ENCODE results near the gene UGT1A4.

UGT1A4 gene

GRCh38 chr2:233791151-233791882 is 72.8 kb downstream of the UGT1A4 start:
- DNase-seq (ENCODE audit: low read depth), result no peak

GRCh38 chr2:233791883-233792329 is 73.4 kb downstream of the UGT1A4 start:
- DNase-seq (ENCODE audit: low read depth), result no peak

DNA sequence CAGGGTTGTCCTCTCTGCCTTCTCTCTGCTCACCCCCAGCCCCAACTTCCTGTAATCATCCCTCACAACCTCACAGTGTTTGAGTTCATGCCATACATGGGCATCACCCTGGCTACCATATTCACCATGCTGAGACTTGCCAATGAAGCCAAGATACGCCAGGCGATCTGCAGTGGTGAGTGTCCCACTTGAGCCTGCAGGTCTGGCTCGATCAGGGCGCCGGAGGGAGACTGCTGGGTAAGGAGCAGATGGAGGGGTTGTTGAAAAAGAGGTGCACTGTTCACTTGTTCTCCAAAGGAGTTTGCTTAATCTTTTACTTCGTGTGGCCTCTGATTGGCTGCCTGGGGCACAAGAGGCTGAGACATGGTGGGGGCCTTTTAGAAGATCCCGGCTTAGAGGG is 74.2 kb downstream of the UGT1A4 start:
- no peak for DNase-seq (ENCODE audit: low read depth)

DNA sequence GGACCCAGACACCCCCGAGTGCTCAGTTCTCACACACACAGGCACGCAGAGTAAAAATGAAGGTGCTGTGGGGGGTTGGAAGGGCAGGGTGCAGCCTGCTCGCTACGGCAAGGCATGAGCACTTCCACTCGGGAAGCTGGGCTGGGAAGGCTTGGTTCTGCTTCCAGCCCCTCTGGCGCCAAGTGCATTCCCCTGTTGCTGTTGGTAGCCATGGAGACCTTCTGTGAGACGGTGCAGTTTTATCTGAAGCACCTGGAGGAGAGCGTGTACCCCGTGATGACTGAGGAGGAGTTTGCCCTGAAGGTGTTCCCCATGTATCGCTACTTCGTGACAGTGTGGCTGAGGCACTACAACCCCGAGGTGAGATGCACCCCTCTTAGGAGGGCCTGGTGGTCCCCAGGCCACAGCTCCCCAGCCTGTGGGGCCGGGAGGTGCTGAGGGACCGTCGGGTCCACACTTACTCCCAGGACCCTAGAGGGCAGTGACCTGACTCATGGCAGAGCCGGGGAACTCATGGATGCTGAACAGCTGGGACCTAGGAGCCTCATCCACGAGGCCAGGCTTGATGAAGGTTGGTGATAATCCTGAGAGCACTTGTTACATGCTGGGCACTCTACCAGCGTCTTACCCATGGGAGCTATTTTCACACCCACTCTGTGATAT is 75.1 kb downstream of the UGT1A4 start:
- DNase-seq (ENCODE audit: low read depth), result no peak

DNA sequence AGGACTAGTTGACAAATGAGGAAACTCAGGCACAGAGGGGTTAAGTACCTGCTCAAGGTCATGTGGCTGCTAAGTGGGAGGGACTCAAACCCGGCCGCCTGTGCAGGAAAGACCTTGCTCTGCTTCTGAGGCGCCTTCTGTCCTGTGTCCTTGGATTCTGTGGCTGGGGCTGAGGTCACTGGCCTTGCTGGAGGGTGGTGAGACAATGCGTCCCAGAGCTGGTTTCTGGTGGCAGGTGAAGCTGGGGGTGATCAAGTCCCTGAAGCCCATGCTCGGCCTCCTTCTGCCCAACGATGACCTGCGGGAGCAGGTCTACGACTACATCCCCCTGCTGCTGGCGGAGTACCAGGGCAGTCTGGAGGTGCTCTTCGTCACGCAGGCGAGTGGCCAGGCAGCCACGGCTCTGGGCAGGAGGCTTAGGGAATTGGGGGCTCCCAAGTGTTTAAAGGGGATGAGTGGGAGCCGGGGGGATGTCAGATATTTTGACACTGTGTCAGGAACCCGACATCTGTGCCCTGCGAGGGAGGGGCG is 75.7 kb downstream of the UGT1A4 start:
- DNase-seq (ENCODE audit: low read depth), result no peak

DNA sequence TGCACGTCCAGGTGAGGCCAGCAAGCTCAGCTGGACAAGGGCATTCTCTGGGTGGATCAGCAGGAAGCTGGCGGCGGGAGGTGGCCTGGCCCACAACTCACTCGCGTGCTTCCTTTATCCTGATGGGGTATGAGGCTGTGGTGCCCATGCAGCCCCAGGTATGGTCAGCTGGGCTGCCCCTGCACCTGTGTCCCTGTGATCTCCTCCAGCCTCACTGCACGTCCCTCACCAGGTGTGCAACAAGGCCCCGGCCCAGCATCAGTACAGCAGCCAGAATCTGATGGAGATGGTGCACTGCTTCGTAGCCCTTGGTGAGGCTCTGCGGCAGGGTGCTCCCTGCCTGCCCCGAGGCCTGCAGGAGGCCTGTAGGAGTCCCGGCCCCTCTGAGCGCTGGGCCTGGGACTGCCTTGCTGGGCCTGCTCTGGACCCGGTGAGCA is 77.2 kb downstream of the UGT1A4 start:
- DNase-seq (ENCODE audit: low read depth), result no peak

GRCh38 chr2:233796254-233796653 is 77.7 kb downstream of the UGT1A4 start:
- no peak for DNase-seq (ENCODE audit: low read depth)

DNA sequence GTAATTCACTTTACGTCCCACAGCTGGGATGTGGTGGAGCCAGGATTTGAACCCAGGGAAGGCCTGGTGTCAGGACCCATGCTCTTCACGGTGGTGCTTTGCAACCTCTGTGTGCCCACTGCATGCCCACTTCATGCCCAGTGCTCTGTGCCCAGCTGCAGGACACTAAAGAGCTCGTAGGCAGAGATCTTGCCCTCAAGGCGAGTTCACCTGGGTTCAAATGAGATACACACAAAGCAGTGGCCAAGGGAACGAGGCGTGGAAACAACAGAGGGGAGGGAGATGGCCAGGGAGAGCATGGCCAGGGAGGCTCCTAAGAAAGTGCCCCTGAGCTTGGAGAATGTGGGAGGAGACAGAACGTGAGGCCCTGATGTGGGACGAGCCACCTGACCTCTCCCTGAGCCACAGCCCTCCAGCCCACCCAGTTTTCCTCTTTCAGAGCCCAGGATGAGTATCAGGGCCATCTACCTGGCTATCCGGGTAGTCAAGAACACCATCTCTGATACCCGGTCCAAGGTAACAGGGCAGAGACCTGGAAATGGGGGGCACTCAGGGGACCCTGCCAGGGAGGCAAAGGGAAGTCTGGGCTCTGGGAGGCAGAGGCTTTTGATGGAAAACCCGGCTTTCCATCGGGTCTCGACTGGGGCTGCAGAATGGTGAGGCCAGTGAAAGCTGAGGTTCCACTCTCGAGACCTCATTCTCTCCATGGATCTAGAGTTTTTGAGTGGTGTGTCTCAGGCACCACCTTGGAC is 80.0 kb downstream of the UGT1A4 start:
- no peak for DNase-seq (ENCODE audit: low read depth)

DNA sequence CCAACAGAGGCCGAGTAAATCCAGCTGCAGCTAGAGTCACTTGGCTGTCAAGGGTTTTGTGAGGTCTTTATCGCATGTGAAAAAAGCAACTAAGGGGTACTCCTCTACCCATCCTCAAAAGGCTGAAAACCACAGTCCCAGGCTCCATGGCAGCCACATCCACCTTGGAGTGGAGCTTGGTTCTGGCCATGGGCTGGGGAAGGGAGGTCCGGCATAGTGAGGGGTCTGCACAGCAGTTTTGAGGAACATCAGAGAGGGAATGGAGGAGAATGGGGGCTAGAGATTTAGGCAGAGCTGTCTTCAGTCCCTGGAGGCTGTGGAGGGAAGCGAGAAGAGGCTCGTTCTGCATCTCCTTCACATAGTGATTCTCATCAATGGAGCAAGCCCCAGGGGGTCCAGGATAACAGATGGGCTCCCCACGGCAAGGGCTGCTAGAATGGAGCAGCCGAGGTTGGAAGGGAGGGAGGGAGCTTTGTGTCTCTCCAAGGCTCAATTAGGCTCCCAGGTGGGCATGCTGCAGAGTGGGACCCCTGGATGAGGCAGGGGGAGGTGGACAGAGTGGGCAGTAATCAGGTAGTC is 80.6 kb downstream of the UGT1A4 start:
- no peak for DNase-seq (ENCODE audit: low read depth)

- DNase-seq (ENCODE audit: low read depth), result no peak
Observed at GRCh38 chr2:233799716-233800115, 81.2 kb downstream of the UGT1A4 start.

DNA sequence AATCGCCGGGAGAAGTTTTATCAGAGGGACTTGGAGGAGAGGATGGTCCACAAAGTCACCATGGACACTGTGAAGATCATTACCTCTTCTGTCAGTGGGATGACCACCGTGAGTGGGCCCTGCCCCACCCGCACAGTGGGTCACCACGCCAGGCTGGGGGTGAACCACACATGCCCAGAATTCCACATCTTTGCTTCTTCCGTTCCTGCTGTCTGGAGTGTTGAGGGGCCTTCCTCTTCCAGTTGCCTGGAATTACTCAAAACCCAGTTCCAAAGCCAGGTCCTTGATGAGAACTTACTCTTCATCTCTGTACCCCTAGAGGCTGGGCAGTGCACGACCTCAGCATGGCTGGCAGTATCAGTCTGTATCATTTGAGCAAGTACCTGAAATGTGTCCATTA is 81.7 kb downstream of the UGT1A4 start:
- DNase-seq (ENCODE audit: low read depth), result no peak

DNA sequence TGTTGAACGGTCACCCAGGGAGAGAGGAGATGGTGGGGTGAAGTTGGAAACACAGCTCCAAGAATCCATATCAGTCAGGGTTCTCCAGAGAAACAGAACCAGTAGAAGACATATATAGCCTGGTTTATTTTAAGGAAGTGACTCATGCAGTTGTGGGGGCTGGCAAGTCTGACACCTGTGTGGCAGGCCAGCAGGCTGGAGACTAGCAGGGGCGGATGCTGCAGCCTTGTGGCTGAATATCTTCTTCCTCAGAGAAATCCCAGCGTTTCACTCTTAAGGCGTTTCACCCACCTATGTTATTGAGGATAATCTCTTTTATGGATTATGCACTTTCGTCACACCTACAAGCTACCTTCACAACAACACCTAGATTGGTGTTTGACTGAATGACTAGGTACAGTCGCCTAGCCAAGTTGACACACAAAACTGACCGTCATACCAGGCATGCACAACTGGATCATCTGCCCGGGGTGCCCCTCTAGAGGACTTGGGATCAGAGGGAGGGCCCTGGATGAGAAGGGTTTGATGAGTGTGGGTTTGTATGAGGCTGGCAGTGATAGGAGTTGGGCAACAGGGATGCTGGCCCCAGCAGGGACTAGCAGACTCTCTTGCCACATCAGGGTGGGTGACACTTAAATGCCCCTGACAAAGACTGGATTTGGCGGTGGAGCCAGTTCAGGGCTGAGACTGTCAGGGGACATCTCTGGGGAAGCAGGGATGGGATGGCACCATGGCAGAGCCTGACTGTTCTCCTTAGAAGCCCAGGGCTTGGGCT is 83.0 kb downstream of the UGT1A4 start:
- no peak for DNase-seq (ENCODE audit: low read depth)

- DNase-seq (ENCODE audit: low read depth), result no peak
Observed at GRCh38 chr2:233802132-233802815, 83.7 kb downstream of the UGT1A4 start.

DNA sequence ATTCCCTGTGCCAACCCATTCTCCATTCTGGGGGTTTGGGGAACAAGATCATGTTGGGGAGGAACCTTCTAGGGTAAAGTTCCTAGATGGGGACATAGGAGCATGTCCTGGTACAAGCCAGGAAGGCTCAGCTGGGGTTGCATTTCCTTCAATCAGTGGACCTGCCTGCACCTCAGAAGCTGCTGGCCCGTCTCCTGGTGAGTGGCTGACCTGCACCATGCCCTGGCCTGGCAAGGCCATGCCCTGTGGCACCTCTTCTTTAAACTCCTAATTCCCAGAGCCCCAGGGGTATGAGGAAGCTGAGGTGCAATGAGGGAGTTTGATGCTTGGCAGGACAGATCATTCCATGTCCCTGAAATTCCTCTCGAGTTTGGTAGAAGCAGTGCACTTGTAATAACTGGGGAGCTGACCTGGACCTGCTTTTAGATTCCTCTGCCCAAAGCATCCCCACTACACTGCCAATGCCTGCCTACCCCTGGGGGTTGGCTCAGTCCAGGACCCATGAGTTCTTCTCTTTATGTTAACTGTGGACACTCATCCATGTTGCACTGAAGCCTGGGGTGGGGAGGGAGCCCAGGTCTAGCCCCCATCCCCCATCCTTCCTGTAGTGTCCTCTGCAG is 84.9 kb downstream of the UGT1A4 start:
- DNase-seq (ENCODE audit: low read depth), result no peak

DNA sequence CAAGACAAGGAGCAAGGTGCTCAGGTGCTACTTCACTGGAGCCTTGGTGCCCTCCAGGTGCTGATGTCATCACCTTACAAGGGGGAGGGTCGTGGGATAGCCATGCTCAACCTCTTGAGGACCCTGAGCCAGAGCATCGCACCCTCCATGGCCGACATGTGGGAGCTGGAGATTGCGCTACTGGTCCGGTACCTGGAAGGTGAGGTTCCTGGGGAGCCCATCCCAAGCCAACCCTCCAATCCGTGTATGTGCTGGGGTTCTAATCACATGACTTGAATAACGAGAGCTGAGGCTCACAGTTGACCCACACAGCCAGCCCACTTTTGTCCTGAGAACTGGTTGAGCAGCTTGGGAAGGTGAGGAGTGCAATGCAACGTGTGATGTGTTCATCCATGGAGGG is 85.5 kb downstream of the UGT1A4 start:
- no peak for DNase-seq (ENCODE audit: low read depth)

- no peak for DNase-seq (ENCODE audit: low read depth)
Observed at GRCh38 chr2:233807215-233807865, 88.8 kb downstream of the UGT1A4 start.

DNA sequence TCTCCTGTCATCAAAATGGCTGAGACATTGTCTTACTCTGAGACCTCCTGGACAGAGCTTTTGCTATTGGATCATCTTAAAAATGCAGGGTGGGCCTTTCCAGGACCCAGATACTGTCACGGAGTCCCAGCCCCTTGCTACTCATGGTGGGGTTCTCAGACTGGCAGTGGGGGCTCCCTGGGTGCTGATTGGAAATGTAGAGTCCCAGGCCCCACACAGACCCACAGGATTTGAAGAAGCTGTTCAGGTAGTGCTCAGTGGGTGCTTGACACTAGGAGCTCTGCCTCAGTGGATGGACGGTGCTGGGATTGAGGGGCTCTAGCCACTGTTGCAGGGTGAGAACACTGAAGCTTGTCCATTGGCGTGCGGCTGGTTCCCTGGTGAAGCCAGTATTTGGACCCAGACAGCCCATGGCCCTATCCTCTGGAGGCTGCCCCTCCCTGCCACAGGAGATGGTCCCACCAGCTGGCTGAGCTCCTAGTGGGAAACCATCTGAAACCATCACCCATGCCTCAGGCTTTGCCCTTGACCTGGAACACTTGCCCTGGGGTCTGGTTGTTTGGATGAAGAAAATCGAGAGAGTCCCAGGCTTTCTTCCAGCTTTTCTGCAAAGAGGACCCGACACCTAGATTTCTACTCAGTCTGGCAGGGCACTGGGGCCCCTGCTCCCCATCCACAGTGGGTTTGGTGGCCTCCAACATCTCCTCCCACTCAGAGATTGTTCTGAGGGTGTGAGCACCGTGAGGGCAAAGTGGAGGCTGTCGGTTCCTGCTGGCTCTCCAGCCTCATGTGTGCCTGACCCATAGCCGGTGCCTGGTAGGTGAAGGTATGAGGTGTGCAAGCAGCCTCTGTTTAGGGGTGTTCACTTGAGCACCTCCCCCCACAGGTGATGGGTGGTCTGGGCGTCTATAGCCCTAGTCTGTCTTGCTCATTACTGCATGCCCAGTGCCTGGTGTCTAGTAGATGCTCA is 89.7 kb downstream of the UGT1A4 start:
- no peak for DNase-seq (ENCODE audit: low read depth)

- DNase-seq (ENCODE audit: low read depth), result no peak
Observed at GRCh38 chr2:233810385-233810784, 91.8 kb downstream of the UGT1A4 start.

DNA sequence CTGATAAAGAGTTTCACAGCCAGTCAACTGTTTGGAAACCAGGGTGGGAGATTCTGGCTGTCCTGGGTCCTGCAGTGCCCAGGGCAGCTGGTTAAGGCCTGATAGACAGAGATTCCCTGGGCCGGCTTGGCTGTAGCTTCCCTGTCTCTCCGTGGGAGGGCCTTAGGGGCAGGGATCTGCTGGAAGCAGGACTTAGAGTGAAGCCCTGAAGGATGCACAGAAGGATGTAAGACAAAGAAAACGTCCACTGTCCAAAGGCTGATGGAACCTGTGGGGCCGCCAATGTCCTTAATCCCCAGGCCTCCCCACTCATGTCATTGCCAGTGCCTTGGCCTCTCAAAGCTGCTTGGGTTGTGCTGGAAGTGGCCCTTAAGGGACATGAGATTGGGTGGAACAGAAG is 92.6 kb downstream of the UGT1A4 start:
- no peak for DNase-seq (ENCODE audit: low read depth)
